Measurements from ENCODE around the gene GPC6.

Gene GPC6

DNA sequence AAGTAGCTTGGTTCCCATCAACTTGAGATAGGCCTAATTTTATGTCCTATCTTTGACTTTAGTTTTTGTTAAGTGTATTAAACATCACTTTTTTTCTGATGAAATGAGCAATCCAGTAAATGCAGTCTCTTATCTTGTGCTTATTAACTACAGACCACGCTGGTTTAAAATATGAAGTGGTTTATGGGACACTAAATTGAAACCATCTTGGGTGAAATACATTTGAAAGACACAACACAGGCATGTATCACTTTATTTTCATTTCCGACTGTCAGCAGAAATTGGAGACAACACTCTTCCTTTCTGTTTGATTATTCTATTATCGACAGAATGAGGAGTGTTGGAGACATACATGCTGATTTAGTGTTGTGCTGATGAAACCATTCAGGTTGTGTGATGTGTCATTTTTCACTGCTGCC is 447.7 kb downstream of the GPC6 start:
- TF ChIP-seq, protein P1, sequence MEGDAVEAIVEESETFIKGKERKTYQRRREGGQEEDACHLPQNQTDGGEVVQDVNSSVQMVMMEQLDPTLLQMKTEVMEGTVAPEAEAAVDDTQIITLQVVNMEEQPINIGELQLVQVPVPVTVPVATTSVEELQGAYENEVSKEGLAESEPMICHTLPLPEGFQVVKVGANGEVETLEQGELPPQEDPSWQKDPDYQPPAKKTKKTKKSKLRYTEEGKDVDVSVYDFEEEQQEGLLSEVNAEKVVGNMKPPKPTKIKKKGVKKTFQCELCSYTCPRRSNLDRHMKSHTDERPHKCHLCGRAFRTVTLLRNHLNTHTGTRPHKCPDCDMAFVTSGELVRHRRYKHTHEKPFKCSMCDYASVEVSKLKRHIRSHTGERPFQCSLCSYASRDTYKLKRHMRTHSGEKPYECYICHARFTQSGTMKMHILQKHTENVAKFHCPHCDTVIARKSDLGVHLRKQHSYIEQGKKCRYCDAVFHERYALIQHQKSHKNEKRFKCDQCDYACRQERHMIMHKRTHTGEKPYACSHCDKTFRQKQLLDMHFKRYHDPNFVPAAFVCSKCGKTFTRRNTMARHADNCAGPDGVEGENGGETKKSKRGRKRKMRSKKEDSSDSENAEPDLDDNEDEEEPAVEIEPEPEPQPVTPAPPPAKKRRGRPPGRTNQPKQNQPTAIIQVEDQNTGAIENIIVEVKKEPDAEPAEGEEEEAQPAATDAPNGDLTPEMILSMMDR (conservative IDR thresholded peaks at IDR 0.05; ENCODE audit: low read length) = no peak
- peak; percentile 4 for DNase-seq (ENCODE audit: low read depth)
- H3K4me3 ChIP-seq (ENCODE audit: low read length) = no peak overlapping the region

- no peak overlapping the region for H3K4me3 ChIP-seq (ENCODE audit: low read length)
- no peak for DNase-seq (ENCODE audit: low read depth)
- TF ChIP-seq, protein P1 (conservative IDR thresholded peaks at IDR 0.05; ENCODE audit: low read length) = no peak
Observed at GRCh38 chr13:93680329-93680728, 453.7 kb downstream of the GPC6 start.

- no peak overlapping the region for H3K4me3 ChIP-seq (ENCODE audit: low read length)
- TF ChIP-seq, protein P1 (conservative IDR thresholded peaks at IDR 0.05; ENCODE audit: low read length) = no peak
- DNase-seq (ENCODE audit: low read depth) = no peak
Observed at GRCh38 chr13:93685900-93686299, 459.3 kb downstream of the GPC6 start.

DNA sequence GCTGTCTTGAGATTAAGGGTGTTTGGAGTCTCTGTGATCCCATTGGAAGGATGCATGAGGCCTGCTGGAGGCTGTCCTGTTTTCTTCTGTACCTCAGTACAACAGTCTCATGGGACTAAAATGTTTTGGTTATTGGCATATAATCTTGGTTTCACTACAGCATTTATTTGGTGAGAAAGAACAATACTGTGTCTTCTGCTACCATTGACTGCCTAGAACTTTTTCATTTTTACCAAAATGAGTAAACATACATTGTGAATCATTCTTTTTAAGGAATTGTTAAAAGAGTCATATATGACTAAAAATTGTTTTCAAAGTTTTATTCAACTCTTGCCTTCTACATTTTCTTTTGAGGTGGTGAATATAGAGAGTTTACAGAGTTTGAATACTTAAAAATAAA is 459.8 kb downstream of the GPC6 start:
- no peak overlapping the region for H3K4me3 ChIP-seq (ENCODE audit: low read length)
- TF ChIP-seq, protein P1 (conservative IDR thresholded peaks at IDR 0.05; ENCODE audit: low read length) = no peak
- no peak for DNase-seq (ENCODE audit: low read depth)

GRCh38 chr13:93687261-93687660 is 460.7 kb downstream of the GPC6 start:
- TF ChIP-seq, protein P1 (conservative IDR thresholded peaks at IDR 0.05; ENCODE audit: low read length) = no peak
- no peak overlapping the region for H3K4me3 ChIP-seq (ENCODE audit: low read length)
- peak; percentile 43 for DNase-seq (ENCODE audit: low read depth)

- H3K4me3 ChIP-seq (ENCODE audit: low read length) = no peak overlapping the region
- DNase-seq (ENCODE audit: low read depth) = peak; percentile 28
- TF ChIP-seq, protein P1 (conservative IDR thresholded peaks at IDR 0.05; ENCODE audit: low read length) = no peak
Observed at GRCh38 chr13:93689333-93689732, 462.7 kb downstream of the GPC6 start.

GRCh38 chr13:93690139-93690538 is 463.5 kb downstream of the GPC6 start:
- DNase-seq (ENCODE audit: low read depth) = peak; percentile 15

More at GRCh38 chr13:93690139-93690538, 463.5 kb downstream of the GPC6 start:
- H3K4me3 ChIP-seq (ENCODE audit: low read length) = no peak overlapping the region
- TF ChIP-seq, protein P1 (conservative IDR thresholded peaks at IDR 0.05; ENCODE audit: low read length) = no peak
